GM18502 (cell line): ENCODE measurements around the gene NTSR1.

Source experiments
- ATAC-seq: cut with Tn5 transposase; IDR thresholded peaks from one replicate; pipeline ENCODE4 v1.9.1; 2021; ENCODE audit warnings: mild to moderate bottlenecking; ENCODE audit not compliant: unreplicated experiment, poor library complexity

Gene NTSR1

DNA sequence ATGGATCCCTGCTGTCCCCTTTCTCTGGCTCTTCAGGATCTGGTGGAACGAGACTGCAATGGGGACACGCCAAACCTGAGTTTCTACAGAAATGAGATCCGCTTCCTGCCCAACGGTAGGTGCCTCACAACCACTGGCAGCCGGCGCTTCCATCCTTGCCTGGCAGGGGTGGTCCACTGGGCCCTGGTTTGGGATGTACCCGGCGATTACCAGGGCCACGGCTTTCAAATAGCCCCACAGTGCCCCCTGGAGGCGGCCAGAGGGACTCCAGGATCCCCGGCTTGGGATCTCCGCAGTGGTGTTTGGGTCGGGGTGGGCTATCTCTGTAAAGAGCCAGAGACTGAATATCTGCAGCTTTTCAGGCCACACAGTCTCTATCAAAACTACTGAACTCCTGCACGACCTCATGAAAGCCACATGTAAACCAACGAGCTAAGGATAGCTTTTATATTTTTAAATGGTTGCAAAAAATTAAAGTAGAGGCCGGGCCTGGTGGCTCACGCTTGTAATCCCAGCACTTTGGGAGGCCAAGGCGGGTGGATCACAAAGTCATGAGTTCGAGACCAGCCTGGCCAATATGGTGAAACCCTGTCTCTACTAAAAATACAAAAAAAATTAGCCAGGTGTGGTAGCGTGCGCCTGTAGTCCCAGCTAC is 99.7 kb downstream of the NTSR1 start:
- no peak for ATAC-seq

- no peak for ATAC-seq
Measured at GRCh38 chr20:62809530-62810428, 101.1 kb downstream of the NTSR1 start.

GRCh38 chr20:62811320-62811719 is 102.7 kb downstream of the NTSR1 start:
- ATAC-seq, result no peak

DNA sequence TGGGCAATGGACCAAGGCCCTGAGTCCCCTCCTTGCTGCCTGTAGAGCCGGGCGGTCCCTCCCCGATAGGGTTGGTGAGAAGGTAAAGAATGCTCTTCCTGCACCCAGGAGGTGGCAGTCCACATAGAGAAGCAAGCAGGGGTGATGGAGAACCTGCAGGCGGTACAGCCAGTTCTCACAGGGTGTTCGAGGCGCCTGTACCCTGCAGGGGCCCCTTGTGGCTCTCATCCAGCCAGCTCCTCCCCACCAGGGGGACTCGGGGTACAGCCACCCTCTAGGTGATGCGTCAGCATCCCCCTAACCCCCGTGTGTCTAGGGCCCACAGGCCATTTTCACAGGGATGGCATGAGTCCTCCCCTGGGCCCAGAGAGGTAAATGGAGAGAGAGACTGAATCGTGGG is 103.1 kb downstream of the NTSR1 start:
- ATAC-seq, result no peak
